ENCODE results near the gene MB21D2. TPM values are rescaled to one million over a fixed set of nuclear protein-coding genes. Genes with fewer than 3 reads are reported as not detected.

The MB21D2 gene
- total and polyA plus RNA-seq, 2 of the 8 experiments (the other 6 are each of a cell fraction or from before 2014, with no cell fraction given): 10.0 to 21.0 TPM

GRCh38 chr3:192911293-192911692, 6.4 kb downstream of the MB21D2 start:
- peaks cover 6% of the 10 kb centered on the region; the same call in 1 of the 2 replicates for H3K23me2 ChIP-seq (ENCODE audit: low read depth, low read length)
- H4K20me1 ChIP-seq (replicated peaks in 1 of 2; ENCODE audit: control insufficient read depth in 1 of 2, insufficient read depth in 2 of 2, low read length in 2 of 2): peaks cover 6 to 9% of the 10 kb centered on the region in 2 experiments
- FAIRE-seq (no peak), DNase-seq (ENCODE audit: low read depth in 1 of 2, low spot score in 2 of 2) (no peak)
- H3K4me2 ChIP-seq (ENCODE audit: insufficient read depth in 1 of 2, low read depth in 2 of 2, low read length in 2 of 2): no peak overlapping the region
- 78% methylated on average over 1 of the region's 1 CpG; no CpG with 5 or more reads in 1 of the 2 experiments for WGBS, 2 experiments (ENCODE audit: extremely low coverage in 1 of 2, insufficient coverage in 1 of 2, insufficient read length in 1 of 2, insufficient replicate concordance in 2 of 2, low coverage in 1 of 2, low lambda C conversion rate in 2 of 2, missing lambda C conversion rate in 1 of 2)
- no peak overlapping the region for H3K4ac ChIP-seq (replicated peaks; ENCODE audit: insufficient read length, low read depth, low read length)
- H3K79me1 ChIP-seq (ENCODE audit: low read depth, low read length): peaks cover 8% of the 10 kb centered on the region; the same call in 1 of the 2 replicates
- CTCF ChIA-PET (ENCODE audit: partially characterized antibody): no interaction called here
- H3K23ac ChIP-seq (ENCODE audit: insufficient read length): no peak overlapping the region
- no peak overlapping the region for H4K5ac ChIP-seq (ENCODE audit: insufficient read length, low read depth, low read length)
- H3K4me3 ChIP-seq (ENCODE audit: extremely low read depth in 1 of 4, insufficient read depth in 2 of 4, low read depth in 3 of 4, low read length in 4 of 4): no peak overlapping the region
- H3K14ac ChIP-seq (ENCODE audit: insufficient read length): no peak overlapping the region
- H3K79me2 ChIP-seq (ENCODE audit: control insufficient read depth in 1 of 2, insufficient read depth in 2 of 2, low read length in 2 of 2): peaks cover 30 to 91% of the 10 kb centered on the region in 2 experiments
- H3K36me3 ChIP-seq (ENCODE audit: control insufficient read depth in 2 of 4, insufficient read depth in 4 of 4, low read length in 3 of 4): no peaks in the 10 kb centered on the region
- POLR2A ChIA-PET (ENCODE audit: partially characterized antibody): no interaction called here
- H3K9me3 ChIP-seq (ENCODE audit: insufficient read depth in 2 of 2, low read depth in 1 of 2, low read length in 1 of 2): no peaks in the 10 kb centered on the region
- no peak overlapping the region for H3K18ac ChIP-seq (ENCODE audit: extremely low read depth, low read length)
- H2BK20ac ChIP-seq (ENCODE audit: low read length): no peak overlapping the region
- H2AFZ ChIP-seq (ENCODE audit: low read length): no peak overlapping the region
- no peak overlapping the region for H2BK120ac ChIP-seq (replicated peaks; ENCODE audit: low read depth, low read length)
- no peak overlapping the region for H3K27ac ChIP-seq (ENCODE audit: low read depth, low read length)
- H3K56ac ChIP-seq (replicated peaks; ENCODE audit: insufficient read length, low read depth, low read length): no peak overlapping the region
- no peaks in the 10 kb centered on the region for H3K27me3 ChIP-seq (replicated peaks in 1 of 4; ENCODE audit: control insufficient read depth in 3 of 4, extremely low read depth in 1 of 4, insufficient read depth in 3 of 4, low read length in 3 of 4)
- H2AK5ac ChIP-seq (ENCODE audit: low read depth, low read length): no peak overlapping the region
- peaks cover 0 to 19% (median 10%) of the 10 kb centered on the region in 4 experiments; a peak in 4 of 7 replicates for H3K4me1 ChIP-seq (replicated peaks in 1 of 4; ENCODE audit: control insufficient read depth in 3 of 4, insufficient read depth in 4 of 4, low read length in 3 of 4)
- H2BK5ac ChIP-seq (ENCODE audit: low read depth, low read length): no peak overlapping the region
- no peak overlapping the region for H4K91ac ChIP-seq (replicated peaks; ENCODE audit: insufficient read length, low read length)
- no peak overlapping the region for H3K9ac ChIP-seq (replicated peaks in 1 of 4; ENCODE audit: extremely low read depth in 1 of 4, low read depth in 3 of 4, low read length in 3 of 4)
- no peak overlapping the region for H2BK12ac ChIP-seq (ENCODE audit: low read depth, low read length)
- H4K8ac ChIP-seq (ENCODE audit: extremely low read depth, insufficient read depth, low read length): no peak overlapping the region
- H2BK15ac ChIP-seq (ENCODE audit: low read length): no peak overlapping the region
- TF ChIP-seq BACH1 (IDR thresholded peaks at IDR 0.05; ENCODE audit: low read length) (no peak), JUN (IDR thresholded peaks at IDR 0.05; ENCODE audit: low read depth, low read length) (no peak), ATF2 (IDR thresholded peaks at IDR 0.05; ENCODE audit: low read length) (no peak), RXRA (IDR thresholded peaks at IDR 0.05; ENCODE audit: insufficient read depth, low read depth, low read length) (no peak), EZH2 (IDR thresholded peaks at IDR 0.05; ENCODE audit: low read depth, low read length, severe bottlenecking) (no peak), E2F6 (IDR thresholded peaks at IDR 0.05) (no peak), KDM4A (IDR thresholded peaks at IDR 0.05; ENCODE audit: low read depth, low read length, severe bottlenecking) (no peak), CTBP2 (IDR thresholded peaks at IDR 0.05; ENCODE audit: borderline replicate concordance, insufficient read depth, insufficient read length, low read length) (no peak), USF2 (IDR thresholded peaks at IDR 0.05; ENCODE audit: low read length) (no peak), CREB1 (IDR thresholded peaks at IDR 0.05) (no peak), ZNF274 (IDR thresholded peaks at IDR 0.05; ENCODE audit: borderline replicate concordance, extremely low read depth, low read length) (no peak)

Measured in H1 (cell line).